ENCODE results near the gene ZNF688. TPM values are rescaled to one million over a fixed set of nuclear protein-coding genes. Genes with fewer than 3 reads are reported as not detected.

ZNF688 gene
- total RNA-seq, 1 donor from 2014 or later = 9.2 TPM

DNA sequence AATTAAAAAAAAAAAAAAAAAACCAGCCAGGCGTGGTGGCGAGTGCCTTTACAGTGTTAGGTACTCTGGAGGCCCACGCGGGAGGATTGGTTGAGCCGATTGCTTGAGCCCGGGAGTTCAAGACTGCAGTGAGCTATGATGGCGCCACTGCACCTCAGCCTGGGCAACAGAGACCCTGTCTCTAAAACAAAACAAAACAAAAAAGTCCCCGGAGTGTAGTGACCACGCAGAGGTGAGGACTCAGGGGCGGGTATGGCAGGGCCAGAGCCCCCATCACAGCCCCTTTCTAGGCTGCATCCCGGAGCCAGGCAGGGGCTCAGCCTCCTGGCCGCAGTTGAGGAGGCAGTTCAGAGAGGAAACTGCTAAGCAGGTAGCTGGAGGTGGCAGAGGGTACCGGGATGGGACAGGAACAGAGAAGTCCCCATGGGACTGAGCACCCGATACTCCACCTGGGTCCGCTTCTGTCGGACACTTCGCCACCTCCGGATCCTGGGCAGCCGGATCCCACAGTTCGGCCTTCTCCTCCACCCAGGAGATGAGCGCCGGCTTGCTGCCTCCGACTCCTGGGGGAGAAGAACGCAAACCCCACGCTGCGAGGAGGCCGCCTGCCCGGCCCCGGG, 37.7 kb downstream of the ZNF688 start:
- no peak for TF ChIP-seq CTCF (IDR thresholded peaks at IDR 0.05; ENCODE audit: insufficient read depth, low read length, poor library complexity, severe bottlenecking)
- Histone ChIP-seq H3K27me3 (ENCODE audit: control insufficient read depth, insufficient read depth, low read length) (no peaks in the 10 kb centered on the region), H3K4me3 (ENCODE audit: low read depth, low read length) (peak overlapping the region; percentile 70), H3K36me3 (ENCODE audit: control insufficient read depth, insufficient read depth, low read length) (no peaks in the 10 kb centered on the region)
- no peak for DNase-seq (ENCODE audit: low read depth)

- TF ChIP-seq CTCF (IDR thresholded peaks at IDR 0.05; ENCODE audit: insufficient read depth, low read length, poor library complexity, severe bottlenecking) = no peak
- no peaks in the 10 kb centered on the region for H3K27me3 ChIP-seq (ENCODE audit: control insufficient read depth, insufficient read depth, low read length)
- no peak overlapping the region for H3K4me3 ChIP-seq (ENCODE audit: low read depth, low read length)
- DNase-seq (ENCODE audit: low read depth) = no peak
- no peaks in the 10 kb centered on the region for H3K36me3 ChIP-seq (ENCODE audit: control insufficient read depth, insufficient read depth, low read length)
Measured at GRCh38 chr16:30533146-30533522, 38.4 kb downstream of the ZNF688 start.

DNA sequence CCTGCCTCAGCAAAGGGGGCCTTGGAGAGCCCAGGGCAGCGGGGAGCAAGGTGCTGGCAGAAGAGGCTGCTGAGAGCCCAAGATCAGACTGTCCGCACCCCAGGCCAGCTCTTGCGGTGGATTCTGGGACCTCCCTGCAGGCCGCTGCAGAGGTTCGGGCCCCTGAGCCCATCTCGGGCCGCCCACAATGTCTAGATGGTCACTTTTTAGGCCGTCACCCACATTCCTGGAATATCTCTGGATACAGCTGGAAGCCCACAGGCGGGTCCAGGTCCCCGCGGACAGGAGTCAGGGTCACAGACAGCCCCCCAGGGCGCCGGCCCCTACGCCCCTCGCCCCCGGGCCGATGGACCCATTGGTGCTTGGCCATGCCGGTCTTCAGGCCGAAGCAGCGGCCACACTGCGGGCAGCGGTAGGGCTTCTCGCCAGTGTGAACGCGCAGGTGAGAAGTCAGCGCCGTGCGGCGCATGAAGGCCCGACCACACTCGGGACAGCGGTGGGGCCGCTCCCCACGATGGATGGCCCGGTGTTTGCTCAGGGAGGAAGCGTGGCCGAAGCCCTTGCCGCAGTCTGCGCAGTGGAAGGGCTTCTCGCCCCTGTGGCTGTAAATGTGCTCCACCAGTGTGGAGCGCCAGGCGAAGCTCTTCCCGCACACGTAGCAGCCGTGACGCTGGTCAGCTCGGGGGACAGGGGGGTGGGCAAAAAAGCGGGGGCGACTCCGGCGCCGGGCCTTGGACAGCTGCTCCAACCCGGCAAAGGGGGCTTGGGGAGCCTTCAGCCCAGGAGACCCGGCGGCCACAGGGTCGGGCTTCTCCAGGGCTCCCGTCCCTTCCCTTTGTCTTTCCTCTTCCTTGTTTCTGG, 39.0 kb downstream of the ZNF688 start:
- DNase-seq (ENCODE audit: low read depth) = no peak
- no peaks in the 10 kb centered on the region for H3K36me3 ChIP-seq (ENCODE audit: control insufficient read depth, insufficient read depth, low read length)
- no peak overlapping the region for H3K4me3 ChIP-seq (ENCODE audit: low read depth, low read length)
- H3K27me3 ChIP-seq (ENCODE audit: control insufficient read depth, insufficient read depth, low read length) = no peaks in the 10 kb centered on the region
- TF ChIP-seq CTCF (IDR thresholded peaks at IDR 0.05; ENCODE audit: insufficient read depth, low read length, poor library complexity, severe bottlenecking) = no peak

DNA sequence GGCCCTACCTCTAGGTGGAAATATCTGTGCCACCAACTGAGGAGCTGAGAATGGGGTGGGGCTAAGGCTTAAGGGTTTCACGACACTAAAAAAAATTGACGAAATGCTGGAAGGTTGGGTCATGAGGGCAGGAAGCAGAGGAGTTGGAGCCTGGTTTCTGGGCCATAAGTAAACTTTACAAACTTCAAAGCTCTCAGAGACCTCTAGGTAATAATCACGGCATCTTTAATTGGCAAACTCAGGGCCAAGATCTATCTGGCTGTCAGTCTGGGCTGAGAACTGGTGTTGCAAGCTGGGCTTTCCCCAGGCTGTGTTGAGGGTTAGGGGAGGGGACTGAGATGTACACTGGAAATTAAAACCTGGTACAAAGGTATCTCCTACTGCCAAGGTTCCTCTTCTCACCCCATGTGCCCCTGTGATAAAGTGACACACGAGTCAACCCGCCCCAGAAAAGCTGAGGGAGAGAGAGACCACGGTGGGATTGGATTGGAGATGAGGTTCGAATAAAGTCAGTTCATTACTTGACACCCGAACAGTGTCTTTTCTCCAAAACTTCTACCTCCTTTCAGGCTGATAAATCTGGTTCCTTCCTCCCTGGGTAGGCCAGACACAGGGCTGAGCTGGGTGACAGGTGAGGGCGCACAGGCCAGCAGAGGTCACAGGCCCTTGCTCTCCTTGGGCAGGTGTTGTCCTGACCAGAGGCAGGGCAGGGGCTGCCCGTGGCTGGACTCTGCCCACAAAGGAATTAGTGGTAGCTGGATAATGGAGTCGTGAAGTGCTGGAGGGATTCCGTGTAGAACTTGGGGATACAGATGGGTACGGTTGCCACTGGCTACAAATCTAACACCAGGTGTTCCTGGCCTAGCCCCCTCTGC, 41.1 kb downstream of the ZNF688 start:
- Histone ChIP-seq H3K4me3 (ENCODE audit: low read depth, low read length) (no peak overlapping the region), H3K36me3 (ENCODE audit: control insufficient read depth, insufficient read depth, low read length) (no peaks in the 10 kb centered on the region), H3K27me3 (ENCODE audit: control insufficient read depth, insufficient read depth, low read length) (no peaks in the 10 kb centered on the region)
- no peak for DNase-seq (ENCODE audit: low read depth)
- TF ChIP-seq CTCF (IDR thresholded peaks at IDR 0.05; ENCODE audit: insufficient read depth, low read length, poor library complexity, severe bottlenecking) = no peak

DNA sequence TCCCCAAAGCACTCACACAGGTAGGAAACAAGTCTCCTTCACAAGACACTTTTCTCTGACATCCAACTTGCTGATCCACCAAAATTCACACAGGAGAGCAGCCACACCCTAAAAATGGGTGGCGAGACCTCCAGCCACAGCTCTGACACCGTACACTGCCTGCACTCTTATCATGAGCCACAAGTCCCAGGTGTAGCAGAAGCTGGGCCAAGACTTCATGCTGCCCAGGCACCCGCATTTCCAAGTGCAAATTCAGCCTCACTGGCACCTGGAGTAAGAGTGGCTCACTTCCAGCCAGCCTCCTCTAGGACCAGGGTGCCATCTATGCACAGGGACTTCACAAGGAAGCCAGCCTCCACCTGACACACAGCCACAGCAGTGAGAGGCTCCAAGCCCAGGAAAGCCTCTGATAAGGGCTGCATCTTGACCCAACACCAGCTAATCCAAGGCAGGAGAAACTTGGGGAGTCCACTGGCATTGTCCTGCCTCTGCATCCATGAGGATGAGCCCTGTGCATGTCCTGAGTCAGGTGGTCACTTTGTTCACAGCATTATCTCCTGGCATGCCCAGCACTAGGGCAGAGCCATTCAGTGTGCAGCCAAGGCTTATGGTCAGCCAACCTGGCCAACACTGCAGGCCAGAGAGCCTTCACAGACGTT, 42.6 kb downstream of the ZNF688 start:
- Histone ChIP-seq H3K27me3 (ENCODE audit: control insufficient read depth, insufficient read depth, low read length) (no peaks in the 10 kb centered on the region), H3K36me3 (ENCODE audit: control insufficient read depth, insufficient read depth, low read length) (no peaks in the 10 kb centered on the region), H3K4me3 (ENCODE audit: low read depth, low read length) (no peak overlapping the region)
- no peak for TF ChIP-seq CTCF (IDR thresholded peaks at IDR 0.05; ENCODE audit: insufficient read depth, low read length, poor library complexity, severe bottlenecking)
- no peak for DNase-seq (ENCODE audit: low read depth)
